Left lobe of liver (tissue), 2 donors: ENCODE data around the gene LY6G5B. TPM values are rescaled to one million over a fixed set of nuclear protein-coding genes. Genes with fewer than 3 reads are reported as not detected.
"Not testable (repeated sequence)": the region's sequence is repeated elsewhere in the genome, so short reads cannot be mapped to it uniquely, and the experiment has no call there.

Experiments used
- ATAC-seq: fragments of 200-7000 bp; cut with Tn5 transposase; one replicate; pipeline ENCODE4 v1.9.1; 2020; ENCODE audit warnings: mild to moderate bottlenecking, moderate library complexity
- DNase-seq: peaks from one replicate; pipeline ENCODE4 v3.0.0-alpha.2; 2020; ENCODE audit warnings: low spot score
- total RNA-seq: library from RNA; stranded (reverse); gene quantifications from one replicate; pipeline ENCODE4 v1.2.1, GENCODE V29; 2021
- donor health status: DM: no; HTN: no; CAD: no; lungs with moderate emphysema.
- donor health status: DM: no; HTN: yes; CAD: no.

Gene LY6G5B
- total RNA-seq, 1 donor from 2014 or later: 4.0 TPM

DNA sequence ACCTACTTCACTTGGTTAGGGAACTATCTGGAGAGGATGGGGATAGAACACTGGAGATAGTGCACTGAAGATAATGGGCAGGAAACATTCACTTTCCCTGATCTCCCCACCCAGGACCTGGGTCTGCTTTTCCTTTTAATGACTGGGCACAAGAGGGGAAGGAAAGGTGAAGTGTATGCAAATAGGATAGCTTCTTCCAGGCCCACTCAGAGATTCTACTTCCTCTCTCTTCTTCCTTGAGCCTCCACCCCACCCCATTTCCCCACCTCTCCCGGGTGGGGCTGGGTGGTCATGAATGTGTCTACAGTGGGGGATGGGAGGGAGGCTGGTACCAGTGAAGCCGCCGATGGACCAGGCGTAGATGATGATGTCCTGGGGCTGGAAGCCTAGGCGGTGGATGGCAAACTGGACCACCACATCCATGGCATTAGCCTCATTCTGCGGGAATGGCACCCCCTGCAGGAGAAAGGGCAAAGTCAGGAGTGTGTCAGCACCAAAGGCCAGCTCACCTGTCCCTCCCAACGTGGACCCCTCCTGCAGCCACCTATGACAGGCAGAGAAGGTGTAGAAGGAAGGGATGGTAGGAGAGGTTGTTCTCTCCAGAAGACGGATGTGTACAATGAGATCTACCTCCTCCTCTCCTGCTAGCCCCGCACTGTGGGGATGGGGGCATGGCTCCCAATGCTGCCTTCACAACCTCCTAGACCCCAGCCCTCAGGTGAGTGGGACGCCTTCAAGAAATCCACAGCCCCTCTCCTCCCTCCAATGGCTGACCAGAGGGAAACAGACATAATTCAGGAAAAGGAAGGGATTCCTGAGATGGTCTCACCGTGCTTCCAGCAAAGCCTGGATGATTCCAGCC, 19.7 kb downstream of the LY6G5B start:
- no peak for DNase-seq
- ATAC-seq: peak; percentile 20

DNA sequence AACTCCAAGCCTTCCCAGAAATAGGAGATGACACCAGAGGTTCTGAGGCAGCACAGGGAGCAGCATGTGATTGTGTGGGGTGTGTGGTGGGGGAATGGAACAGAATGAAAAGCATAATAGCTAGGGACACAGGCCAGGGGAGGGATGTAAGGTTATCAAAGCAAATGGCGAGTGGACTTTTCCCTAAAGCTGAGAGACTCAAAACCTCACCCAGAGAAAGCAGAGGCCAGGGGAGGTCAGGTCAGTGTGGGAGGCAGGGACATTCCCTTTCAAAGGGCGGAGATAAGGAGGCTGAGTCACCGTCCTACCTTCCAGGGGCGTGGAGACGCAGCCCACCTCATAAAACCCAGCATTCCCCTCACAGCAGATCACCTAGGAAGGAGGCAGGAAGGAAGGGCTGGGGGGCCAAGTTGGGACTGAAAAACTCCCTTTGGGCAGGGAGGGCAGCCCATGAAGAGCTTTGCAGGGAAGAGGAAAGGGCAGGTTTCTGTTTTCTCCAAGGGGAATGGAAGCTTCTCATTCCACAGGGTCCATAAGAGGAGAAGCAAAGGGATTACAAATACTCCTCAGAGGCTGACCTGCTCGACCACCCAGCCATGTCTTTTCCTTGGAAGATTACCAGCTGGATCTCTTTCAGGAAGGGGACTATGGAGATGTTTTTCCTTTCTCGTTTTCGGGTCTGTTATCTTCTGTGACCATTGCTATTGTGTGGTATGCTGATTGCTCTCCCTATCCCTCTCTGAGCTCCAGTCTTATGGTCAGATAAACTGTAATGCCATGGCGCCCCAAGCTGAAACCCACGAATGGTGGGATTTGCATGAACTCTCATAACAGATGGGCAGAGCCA, 20.7 kb downstream of the LY6G5B start:
- DNase-seq (no peak), ATAC-seq (no peak)

DNA sequence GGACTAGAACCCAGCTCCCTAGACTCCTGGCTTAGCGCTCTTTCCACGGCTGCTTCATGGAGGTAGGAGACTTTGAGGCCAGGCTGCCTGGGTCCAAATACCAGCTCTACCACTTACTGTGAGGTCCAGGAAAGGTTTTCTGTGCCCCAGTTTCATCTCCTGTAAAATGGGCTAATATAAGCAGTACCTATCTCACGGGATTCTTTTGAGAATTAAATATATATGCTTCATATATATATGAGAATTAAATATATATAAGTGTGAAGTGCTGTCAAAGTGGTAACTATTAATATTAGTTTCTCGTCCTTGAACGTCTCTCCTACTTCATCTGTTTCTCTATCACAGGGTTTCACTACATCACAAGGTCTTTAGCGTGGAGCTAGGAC, 21.3 kb downstream of the LY6G5B start:
- ATAC-seq (no peak), DNase-seq (no peak)

DNA sequence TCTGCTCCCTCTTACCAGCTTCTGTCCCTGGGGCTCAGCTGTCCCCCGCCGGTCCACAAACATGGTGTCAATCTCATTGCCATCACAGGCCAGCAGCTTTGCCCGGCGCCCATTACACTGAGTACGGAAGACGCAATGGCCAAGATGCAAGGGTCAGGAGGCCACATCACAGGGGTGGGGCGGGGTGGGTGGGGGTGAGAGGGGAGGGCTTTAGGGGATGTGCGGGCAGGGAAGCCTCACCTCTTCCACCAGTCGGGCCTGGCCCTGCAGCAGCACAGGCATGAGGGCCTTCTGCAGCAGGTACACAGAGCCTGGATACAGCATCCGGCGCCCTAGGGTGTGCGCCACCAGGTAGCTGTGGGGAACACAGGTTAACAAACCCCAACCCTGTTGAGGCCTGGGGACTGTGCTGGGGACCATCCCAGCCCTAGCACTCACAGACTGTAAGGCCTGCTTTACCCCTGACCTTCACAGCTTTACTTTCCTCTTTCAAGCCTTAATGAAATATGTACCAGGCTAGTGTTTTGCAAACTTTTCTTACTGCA, 21.9 kb downstream of the LY6G5B start:
- ATAC-seq: no peak
- DNase-seq: no peak

DNA sequence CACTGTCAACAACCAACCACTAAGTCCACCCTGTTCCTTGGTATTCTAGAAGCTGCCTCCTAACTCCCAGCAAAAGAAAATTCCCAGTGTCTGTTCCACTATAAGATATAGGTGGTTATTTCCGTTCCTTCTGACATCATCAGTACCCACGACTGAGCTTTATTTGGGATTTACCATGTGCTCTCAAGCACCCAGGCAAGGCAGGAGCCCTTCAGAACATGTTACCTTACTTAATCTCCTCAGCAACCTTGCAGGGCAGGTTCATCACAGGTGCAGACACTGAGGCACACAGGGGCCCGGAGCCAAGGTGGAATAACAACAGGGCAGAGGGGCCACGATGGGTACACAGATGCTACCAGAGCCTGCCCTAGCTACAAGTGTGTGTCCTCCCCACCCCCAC, 22.6 kb downstream of the LY6G5B start:
- no peak for DNase-seq
- ATAC-seq: no peak

DNA sequence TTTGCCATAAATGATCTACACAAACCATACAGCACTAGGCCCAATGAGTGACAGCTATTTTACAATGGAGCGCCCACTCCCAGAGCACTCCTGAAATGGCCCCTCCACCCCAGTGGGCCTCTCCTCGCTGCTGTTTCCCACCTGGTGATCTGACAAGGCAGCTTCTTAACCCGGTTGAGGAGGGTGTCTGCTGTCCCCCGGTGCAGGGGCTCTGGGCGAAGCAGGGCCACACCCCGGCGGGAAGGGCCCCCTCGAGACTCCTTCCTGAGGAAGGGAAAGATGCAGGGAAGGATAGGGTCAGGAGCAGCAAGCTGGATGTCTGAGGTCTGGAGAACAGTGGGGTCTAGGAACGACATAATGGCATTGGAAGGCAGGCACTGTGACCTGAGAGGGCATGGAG, 23.1 kb downstream of the LY6G5B start:
- ATAC-seq (no peak), DNase-seq (no peak)

DNA sequence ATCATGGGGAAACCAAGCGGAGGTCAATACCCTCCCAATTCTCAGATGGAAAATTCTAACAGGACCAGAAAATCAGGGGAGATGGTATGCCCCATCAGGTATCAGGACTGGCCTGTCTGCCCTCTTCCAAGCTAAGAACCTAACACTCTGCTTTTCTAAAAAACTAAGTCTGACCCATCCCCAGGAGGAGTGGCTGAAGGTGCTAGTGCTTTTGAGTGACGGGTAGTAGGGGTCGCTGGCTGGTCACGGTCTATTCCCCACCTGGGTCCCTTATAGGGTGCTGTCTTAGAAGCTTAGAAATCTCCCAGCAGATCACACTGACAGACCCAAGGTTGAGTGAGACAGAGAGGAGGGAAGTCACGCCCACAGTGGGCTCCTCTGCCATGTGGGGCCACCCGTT, 23.8 kb downstream of the LY6G5B start:
- no peak for DNase-seq
- no peak for ATAC-seq

DNA sequence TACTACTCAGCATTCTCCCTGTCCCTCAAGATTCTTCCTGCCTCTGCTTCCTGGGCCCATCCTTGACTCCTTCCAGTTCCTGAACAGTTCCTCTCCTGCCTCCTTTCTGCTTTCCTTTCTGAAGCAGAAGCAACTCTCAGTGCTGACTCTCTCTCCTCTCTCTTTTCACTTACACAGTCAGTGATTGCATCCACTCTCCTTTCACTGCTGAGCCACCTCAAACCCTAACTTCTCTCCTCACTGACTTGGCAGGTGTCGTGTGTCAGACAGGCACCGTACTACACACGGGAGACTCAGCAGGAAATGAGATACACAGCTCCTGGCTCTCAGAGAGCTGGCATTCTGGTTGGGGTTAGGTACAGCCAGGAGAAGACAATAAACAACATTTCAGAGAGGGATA, 27.8 kb downstream of the LY6G5B start:
- no peak for DNase-seq
- ATAC-seq: no peak

DNA sequence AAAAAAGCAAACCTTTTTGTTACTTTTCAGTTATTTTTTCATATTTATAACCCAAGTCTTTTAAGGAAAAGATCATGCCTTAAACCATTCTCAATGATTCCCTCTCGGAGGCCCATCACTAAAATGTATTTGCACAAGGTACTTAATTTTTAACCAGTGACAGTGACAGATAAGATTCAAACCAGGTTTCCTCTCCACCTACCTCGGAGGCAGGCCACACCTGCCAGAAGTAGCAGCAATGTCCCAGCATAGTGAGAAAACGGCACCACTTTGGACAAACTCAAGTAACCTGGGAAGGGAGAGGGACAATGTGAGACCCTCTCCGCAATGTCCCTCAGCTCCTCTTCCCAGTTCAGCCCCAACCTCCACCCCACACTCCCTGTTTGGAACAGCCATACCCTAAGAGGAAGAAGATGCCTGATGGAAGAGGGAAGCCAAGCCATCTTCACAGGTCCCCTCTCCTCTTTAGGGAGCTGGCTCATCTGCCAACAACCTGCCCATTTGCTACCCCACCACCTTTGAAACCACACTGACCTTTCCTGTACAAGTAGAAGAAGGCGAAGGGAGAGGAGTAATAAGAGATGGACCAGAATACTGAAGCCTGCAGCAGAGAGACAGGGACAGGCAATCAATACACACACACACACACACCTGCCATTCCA, 31.1 kb downstream of the LY6G5B start:
- DNase-seq (no peak), ATAC-seq (no peak)

DNA sequence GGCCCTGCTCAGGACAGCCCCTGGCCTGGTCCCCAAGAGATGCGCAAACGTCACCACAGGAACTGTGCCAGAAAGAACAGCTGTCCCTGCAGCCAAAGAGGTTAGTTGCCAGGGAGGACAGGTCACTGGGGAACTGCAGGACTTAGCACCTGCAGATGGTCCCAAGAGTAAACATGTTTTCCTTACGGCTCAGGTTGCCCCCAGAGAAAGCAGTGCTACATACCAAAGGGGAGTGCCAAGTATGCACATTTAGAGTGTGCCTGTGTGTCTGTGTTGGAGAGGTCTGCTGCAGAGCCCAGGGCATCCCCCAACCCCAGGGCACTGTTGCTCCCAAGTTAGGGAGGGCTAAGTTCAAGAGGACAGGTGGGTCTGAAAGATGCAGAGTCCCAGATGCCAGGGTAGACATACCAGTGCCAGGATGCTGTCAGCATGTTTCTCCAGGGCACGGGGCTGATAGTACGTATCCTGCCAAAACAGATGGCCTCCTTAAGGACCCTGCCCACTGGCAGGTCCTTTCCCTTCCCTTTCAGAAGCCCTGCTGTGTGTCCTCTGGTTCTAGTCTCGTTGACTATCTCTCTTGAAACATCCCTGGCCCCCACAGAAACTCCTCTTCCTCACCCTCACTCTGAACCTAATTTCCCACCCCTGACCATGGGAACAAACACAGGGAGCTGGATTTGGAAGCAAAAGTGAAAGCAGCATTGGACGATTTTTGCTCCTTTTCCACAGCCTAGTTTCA, 32.1 kb downstream of the LY6G5B start:
- ATAC-seq (peak; percentile 37), DNase-seq (peak; percentile 66)

DNA sequence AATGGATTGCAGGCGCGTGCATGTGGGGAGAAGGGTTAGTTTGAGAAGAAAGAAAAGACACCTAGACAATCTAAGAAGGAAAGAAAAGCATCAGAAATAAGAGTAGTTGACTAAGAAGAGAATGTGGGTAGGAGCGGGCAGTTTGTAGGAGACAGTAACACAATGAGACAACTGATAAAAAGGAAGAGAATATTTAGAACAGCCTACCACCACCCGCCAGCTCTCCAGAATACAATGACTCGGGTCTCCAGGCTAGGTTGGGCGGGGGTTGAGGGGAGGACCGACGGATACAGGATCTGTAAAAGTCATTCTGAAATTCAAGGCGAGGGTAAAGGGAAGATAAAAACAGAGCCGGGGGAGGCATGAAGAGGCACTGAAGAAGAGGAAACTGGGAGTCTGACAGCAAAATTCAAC, 32.6 kb downstream of the LY6G5B start:
- ATAC-seq (peak; percentile 7), DNase-seq (no peak)

DNA sequence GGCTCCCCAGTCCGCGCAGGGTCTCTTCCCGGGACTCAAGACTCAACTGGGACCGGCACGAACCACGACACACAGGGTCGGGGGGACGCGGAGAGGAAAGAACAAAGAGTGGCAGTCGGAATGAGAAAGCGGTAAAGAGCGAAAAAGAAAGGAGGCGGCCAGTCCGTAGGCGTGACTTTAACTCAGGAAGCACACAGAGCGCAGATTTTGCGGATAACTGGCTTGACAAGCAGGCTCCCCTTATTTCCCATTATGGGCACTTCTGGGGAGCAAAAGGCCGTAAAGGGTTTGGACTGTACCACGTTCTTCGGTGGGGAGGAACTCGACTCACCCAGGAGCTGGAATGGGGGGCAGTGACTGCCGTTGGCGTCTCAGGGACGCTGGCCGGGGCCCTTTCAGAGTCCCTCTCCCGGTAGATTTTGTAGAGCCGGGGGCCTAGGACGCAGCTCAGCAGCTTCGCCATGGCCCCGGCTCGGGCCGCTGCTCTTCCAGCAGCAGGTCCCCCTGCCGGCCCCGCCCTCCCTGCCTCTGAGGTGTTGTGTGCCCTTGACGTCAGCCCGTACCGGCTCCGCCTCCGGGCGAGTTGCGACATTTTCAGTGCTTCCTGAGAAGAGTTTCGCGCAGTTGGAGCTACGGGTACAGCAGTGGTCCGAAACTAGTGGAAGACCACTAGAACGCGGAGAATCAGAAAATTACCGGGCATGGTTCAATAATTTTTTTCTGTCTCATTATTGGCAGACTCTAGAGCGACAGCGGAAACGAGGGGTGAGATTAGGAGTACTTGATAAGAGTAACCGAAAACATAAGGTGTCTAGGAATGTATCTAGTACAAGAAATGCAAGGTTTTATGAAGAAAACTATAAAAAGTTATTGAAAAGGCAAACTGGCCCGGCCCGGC, 33.3 kb downstream of the LY6G5B start, which contains the start of gene ABHD16A:
TSS of gene ABHD16A (minus strand) at position 506 of the 898 bp plus-strand sequence. CDS start at position 463, 43 bp downstream.
- ATAC-seq: peak; percentile 95
- peak; percentile 99 for DNase-seq

DNA sequence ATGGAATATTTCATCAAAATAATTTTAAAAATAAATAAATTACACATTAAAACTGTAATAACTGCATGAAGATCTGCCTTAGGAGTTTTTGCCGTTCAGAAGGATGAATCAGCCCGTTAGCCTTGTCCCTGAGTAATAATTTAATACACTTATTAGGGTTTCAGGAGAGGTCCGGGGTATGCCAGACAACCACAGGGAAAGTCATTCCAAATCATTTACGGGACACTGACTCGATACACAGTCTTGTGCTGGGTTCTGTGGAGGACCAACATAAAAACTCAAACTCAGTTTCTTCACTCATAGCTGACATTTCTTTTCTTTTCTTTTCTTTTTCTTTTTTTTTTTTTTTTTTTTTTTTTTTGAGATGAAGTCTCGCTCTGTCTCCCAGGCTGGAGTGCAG, 36.2 kb downstream of the LY6G5B start:
- no peak for DNase-seq
- ATAC-seq: no peak

DNA sequence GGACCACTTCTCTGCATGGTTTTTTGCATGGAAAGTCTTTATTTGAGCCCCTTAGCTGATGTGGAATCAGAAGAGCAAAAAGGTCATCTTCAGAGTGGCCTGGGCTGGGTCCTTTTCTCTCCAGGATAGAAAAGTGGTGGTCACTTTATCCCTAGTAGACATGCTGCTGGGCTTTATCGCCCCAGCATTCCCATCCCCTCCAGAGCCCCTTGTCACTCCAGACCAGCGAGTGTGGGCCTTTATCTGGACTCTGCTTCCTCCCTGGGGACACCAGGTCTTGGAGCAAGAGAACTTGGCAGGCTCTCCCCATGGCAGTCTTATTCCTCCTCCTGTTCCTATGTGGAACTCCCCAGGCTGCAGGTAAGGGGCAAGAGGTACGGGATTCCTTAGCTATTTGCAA, 36.8 kb downstream of the LY6G5B start, which contains the start of gene LY6G6F:
TSS of gene LY6G6F (plus strand) at position 268 of the 400 bp plus-strand sequence. CDS start at position 309, 41 bp downstream.
- ATAC-seq (no peak), DNase-seq (no peak)

DNA sequence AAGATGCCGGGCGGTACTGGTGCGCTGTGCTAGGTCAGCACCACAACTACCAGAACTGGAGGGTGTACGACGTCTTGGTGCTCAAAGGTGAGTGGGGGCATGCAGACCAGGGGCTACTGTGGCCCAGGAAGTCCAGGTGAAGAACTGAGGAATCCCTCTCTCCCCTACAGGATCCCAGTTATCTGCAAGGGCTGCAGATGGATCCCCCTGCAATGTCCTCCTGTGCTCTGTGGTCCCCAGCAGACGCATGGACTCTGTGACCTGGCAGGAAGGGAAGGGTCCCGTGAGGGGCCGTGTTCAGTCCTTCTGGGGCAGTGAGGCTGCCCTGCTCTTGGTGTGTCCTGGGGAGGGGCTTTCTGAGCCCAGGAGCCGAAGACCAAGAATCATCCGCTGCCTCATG, 37.9 kb downstream of the LY6G5B start:
- DNase-seq (no peak), ATAC-seq (no peak)

DNA sequence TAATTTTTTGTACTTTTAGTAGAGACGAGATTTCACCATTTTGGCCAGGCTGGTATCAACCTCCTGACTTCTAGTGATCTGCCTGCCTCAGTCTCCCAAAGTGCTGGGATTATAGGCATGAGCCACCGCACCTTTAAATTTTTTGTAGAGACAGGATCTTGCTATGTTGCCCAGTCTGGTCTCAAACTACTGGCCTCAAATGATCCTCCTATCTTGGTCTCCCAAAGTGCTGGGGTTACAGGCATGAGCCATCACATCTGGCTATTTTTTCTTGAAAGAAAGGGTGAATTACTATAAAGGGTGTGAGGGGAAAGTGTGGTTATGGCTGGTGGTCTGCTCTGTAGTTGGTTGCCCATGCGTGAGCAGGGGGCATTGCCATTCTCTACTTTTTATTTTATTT, 38.4 kb downstream of the LY6G5B start:
- ATAC-seq (no peak), DNase-seq (no peak)

DNA sequence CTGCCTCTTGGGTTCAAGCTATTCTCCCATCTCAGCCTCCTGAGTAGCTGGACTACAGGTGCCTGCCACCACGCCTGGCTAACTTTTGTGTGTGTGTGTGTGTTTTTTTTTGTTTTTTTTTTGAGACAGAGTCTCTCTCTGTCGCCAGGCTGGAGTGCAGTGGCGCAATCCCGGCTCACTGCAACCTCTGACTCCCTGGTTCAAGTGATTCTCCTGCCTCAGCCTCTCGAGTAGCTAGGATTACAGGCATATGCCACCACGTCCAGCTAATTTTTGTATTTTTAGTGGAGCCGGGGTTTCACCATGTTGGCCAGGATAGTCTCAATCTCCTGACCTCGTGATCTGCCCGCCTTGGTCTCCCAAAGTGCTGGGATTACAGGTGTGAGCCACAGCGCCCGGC, 39.4 kb downstream of the LY6G5B start:
- not testable (repeated sequence) for ATAC-seq, DNase-seq

DNA sequence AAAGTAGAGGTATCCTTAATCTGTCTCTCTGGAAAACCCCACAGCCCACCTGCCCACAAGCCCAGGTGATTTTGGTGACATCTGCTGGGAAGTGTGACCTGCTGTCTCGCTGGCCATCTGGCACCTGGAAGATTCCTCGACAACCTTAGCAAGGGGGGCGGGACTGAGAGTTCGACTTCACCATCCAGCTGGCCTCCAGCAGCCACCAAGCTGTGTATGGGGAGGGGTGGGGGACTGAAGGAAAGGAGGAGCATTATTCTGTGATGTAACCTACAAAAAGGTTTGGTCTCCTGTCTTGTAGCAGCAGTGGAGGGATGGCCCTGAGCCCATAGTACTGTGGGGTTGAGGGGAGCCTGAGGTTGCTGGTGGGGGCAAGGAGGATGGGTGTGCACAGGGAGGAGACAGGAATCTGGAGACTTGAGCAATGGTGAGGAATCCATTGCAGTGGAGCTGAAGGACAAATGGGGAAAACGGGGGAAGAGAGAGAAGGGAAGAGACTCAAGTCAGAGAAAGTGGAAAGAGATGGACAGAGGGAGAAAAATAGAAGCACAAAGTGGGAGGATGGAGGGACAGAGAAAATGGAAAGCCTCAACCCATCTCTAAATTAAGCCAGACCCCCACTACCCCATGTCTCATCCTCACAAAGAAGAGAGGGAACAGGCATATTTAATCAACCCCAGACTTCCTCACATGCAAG, 40.9 kb downstream of the LY6G5B start:
- no peak for ATAC-seq
- DNase-seq: no peak

DNA sequence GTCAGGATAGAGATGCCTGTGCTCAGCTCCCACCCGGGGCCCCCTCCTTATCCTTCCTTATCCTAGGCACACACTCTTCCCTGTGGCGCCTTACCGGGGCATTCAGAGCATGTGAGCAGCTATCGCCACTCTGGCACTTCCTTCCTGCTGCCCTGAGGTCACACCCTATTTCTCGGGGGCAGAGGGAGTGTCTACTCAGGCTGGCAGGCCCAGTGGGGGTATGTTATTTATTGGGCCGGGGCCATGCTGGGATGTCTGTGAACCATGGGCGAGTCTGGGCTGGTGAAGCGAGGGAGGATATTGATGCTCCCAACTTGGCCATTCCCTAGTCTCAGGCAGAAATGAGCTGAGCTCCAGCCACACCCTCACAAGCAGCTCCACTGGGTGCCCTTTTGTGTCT, 41.5 kb downstream of the LY6G5B start:
- DNase-seq: no peak
- ATAC-seq: no peak
